Measurements from ENCODE around the gene RAD51B. TPM values are rescaled to one million over a fixed set of nuclear protein-coding genes. Genes with fewer than 3 reads are reported as not detected.

Gene RAD51B
- total and polyA plus RNA-seq, 8 donors: 10.8 to 18.3 (median 14.1) TPM

- no peaks in the 10 kb centered on the region for H3K27me3 ChIP-seq
- H3K27ac ChIP-seq: no peak overlapping the region
- DNase-seq: no peak
- no peak for TF ChIP-seq CTCF (IDR thresholded peaks at IDR 0.05)
- ATAC-seq: no peak
- no peaks in the 10 kb centered on the region for H3K36me3 ChIP-seq
- H3K4me3 ChIP-seq: no peak overlapping the region
- H3K4me1 ChIP-seq: peaks cover 27 to 39% of the 10 kb centered on the region in 2 donors
- intact Hi-C loops (cut with DNase I): no loop called here
- no peaks in the 10 kb centered on the region for H3K9me3 ChIP-seq
Observed at GRCh38 chr14:68561531-68562007, 742.0 kb downstream of the RAD51B start.

- Histone ChIP-seq H3K27me3 (no peaks in the 10 kb centered on the region), H3K4me3 (no peak overlapping the region), H3K27ac (peak overlapping the region; percentile 65 to 77), H3K9me3 (no peaks in the 10 kb centered on the region), H3K4me1 (peaks cover 27 to 39% of the 10 kb centered on the region in 2 donors), H3K36me3 (no peaks in the 10 kb centered on the region)
- intact Hi-C loops (cut with DNase I): no loop called here
- ATAC-seq: no peak
- no peak for TF ChIP-seq CTCF (IDR thresholded peaks at IDR 0.05)
- peak in 1 of 4 donors; percentile 18 for DNase-seq
Observed at GRCh38 chr14:68562911-68563250, 743.3 kb downstream of the RAD51B start.

GRCh38 chr14:68563251-68564131, 743.9 kb downstream of the RAD51B start:
- no peaks in the 10 kb centered on the region for H3K27me3 ChIP-seq
- no peaks in the 10 kb centered on the region for H3K9me3 ChIP-seq
- no peak for TF ChIP-seq CTCF (IDR thresholded peaks at IDR 0.05)
- peak overlapping the region; percentile 65 to 77 for H3K27ac ChIP-seq
- DNase-seq (peak in 2 of 4 donors; percentile 31 to 48), ATAC-seq (peak; percentile 45)
- H3K4me1 ChIP-seq: peaks cover 30 to 41% of the 10 kb centered on the region in 2 donors
- no peaks in the 10 kb centered on the region for H3K36me3 ChIP-seq
- no peak overlapping the region for H3K4me3 ChIP-seq
- intact Hi-C loops (cut with DNase I): no loop called here

- Histone ChIP-seq H3K4me1 (peaks cover 38 to 50% of the 10 kb centered on the region in 2 donors), H3K36me3 (no peaks in the 10 kb centered on the region), H3K27me3 (no peaks in the 10 kb centered on the region), H3K4me3 (no peak overlapping the region), H3K9me3 (no peaks in the 10 kb centered on the region), H3K27ac (peak overlapping the region; percentile 65 to 77)
- TF ChIP-seq CTCF (IDR thresholded peaks at IDR 0.05): no peak
- intact Hi-C loops (cut with DNase I): no loop called here
- ATAC-seq (no peak), DNase-seq (peak in 2 of 4 donors; percentile 29 to 69)
Observed at GRCh38 chr14:68564191-68564825, 744.7 kb downstream of the RAD51B start.

Measured in left lung (tissue), 10 donors.